Prostate gland (tissue), 2 donors: ENCODE measurements around the gene ECE1. TPM values are rescaled to one million over a fixed set of nuclear protein-coding genes. Genes with fewer than 3 reads are reported as not detected.

ENCODE experiments used
- DNase-seq: peaks from one replicate; pipeline ENCODE4 v3.0.0-alpha.2; 2019; ENCODE audit warnings: low spot score
- H3K27ac ChIP-seq, 2 donors: fragments of 200-600 bp; sonication (generic); 2 replicates each; pipeline ENCODE4 v1.5.1; 2017 to 2019
- H3K27me3 ChIP-seq: fragments of 200-600 bp; sonication (generic); replicated peaks from 2 replicates; pipeline ENCODE4 v1.5.1; 2019; ENCODE audit not compliant: insufficient read depth
- H3K36me3 ChIP-seq, 2 donors: fragments of 200-600 bp; sonication (generic); 1 replicate in 1 of 2; 2 replicates in 1 of 2; pipeline versions ENCODE4 v1.5.1 to v1.8.1; 2017 to 2019
- H3K4me1 ChIP-seq: fragments of 200-600 bp; sonication (generic); replicated peaks from 2 replicates; pipeline ENCODE4 v1.5.1; 2019
- H3K4me3 ChIP-seq, 2 donors: fragments of 200-600 bp; sonication (generic); 2 replicates each; pipeline ENCODE4 v1.5.1; 2017 to 2019
- H3K9me3 ChIP-seq: fragments of 200-600 bp; sonication (generic); 2 replicates; pipeline ENCODE4 v1.5.1; 2017
- CTCF ChIP-seq, 4 experiments: fragments of 200-600 bp in 2 of 4; fragments of 450-650 bp in 2 of 4; sonication (generic) in 2 of 4; IDR thresholded peaks; 1 replicate in 3 of 4; 2 replicates in 1 of 4; pipeline ENCODE4 v1.5.1; 2016 to 2019; ENCODE audit warnings: antibody characterized with exemption in 4 of 4, mild to moderate bottlenecking in 2 of 4, moderate library complexity in 2 of 4
- POLR2A ChIP-seq: fragments of 450-650 bp; IDR thresholded peaks from one replicate; pipeline ENCODE4 v1.6.1; 2016; ENCODE audit warnings: antibody characterized with exemption, mild to moderate bottlenecking
- POLR2AphosphoS5 ChIP-seq: sonication (generic); formaldehyde crosslinking; IDR thresholded peaks from one replicate; pipeline ENCODE4 v1.6.1; 2017; ENCODE audit warnings: antibody characterized with exemption
- WGBS: methylation state at CpG from one replicate; pipeline ENCODE4 v1.1.5; 2018; 5-methylcytosine and 5-hydroxymethylcytosine counted together
- intact Hi-C: fragments of 100-400 bp; cut with DNase I; formaldehyde crosslinking; loops from one replicate; pipeline ENCODE4 v1.14.2; 2022
- total RNA-seq, 2 donors: library from RNA; depleted of rRNA; stranded (reverse); fragments of >200 nt; gene quantifications; one replicate each; pipeline ENCODE4 v1.1.0, GENCODE V29; 2016

ECE1 gene
- total RNA-seq, 2 donors from 2014 or later = 113 to 146 TPM

GRCh38 chr1:21255284-21255942 lies 34.9 kb downstream of the ECE1 start:
- intact Hi-C loops = loop anchor here (1.0 to 10.0 kb wide), 2 partner anchors 114 to 399 kb away; no protein-coding TSS in a partner anchor
- Histone ChIP-seq H3K4me1 (peaks cover 7% of the 10 kb centered on the region), H3K4me3 (no peak overlapping the region), H3K27me3 (no peaks in the 10 kb centered on the region), H3K27ac (peak overlapping the region; percentile 79 to 83), H3K9me3 (no peaks in the 10 kb centered on the region), H3K36me3 (peaks cover 0 to 7% of the 10 kb centered on the region in 2 donors)
- TF ChIP-seq POLR2AphosphoS5 (peak; percentile 65), CTCF (IDR thresholded peaks at IDR 0.05) (peak; percentile 62 to 94 (median 89)), POLR2A (no peak)
- peak; percentile 90 for DNase-seq
- 52% methylated on average over 11 of the region's 11 CpGs for WGBS

GRCh38 chr1:21254335-21254951 lies 35.8 kb downstream of the ECE1 start:
- H3K4me3 ChIP-seq = no peak overlapping the region
- peaks cover 7% of the 10 kb centered on the region for H3K4me1 ChIP-seq
- intact Hi-C loops = loop anchor here (10.0 kb wide), 1 partner anchor 400 kb away; no protein-coding TSS in a partner anchor
- TF ChIP-seq POLR2AphosphoS5 (no peak), POLR2A (no peak), CTCF (IDR thresholded peaks at IDR 0.05) (no peak)
- peak overlapping the region; percentile 79 to 83 for H3K27ac ChIP-seq
- H3K36me3 ChIP-seq = peaks cover 0 to 7% of the 10 kb centered on the region in 2 donors
- no peaks in the 10 kb centered on the region for H3K9me3 ChIP-seq
- no peaks in the 10 kb centered on the region for H3K27me3 ChIP-seq
- 72% methylated on average over 8 of the region's 8 CpGs for WGBS
- no peak for DNase-seq

GRCh38 chr1:21251773-21252471 lies 38.3 kb downstream of the ECE1 start:
- whole genome bisulfite sequencing = 17% methylated on average over 4 of the region's 4 CpGs
- TF ChIP-seq CTCF (IDR thresholded peaks at IDR 0.05) = no peak
- TF ChIP-seq POLR2AphosphoS5 = peak; percentile 93
- intact Hi-C loops = loop anchor here (10.0 kb wide), 1 partner anchor 403 kb away; no protein-coding TSS in a partner anchor

GRCh38 chr1:21249940-21250493 lies 40.2 kb downstream of the ECE1 start:
- H3K36me3 ChIP-seq = peaks cover 0 to 5% of the 10 kb centered on the region in 2 donors
- no peaks in the 10 kb centered on the region for H3K27me3 ChIP-seq
- intact Hi-C loops = loop anchor here (10.0 kb wide), 1 partner anchor 405 kb away; no protein-coding TSS in a partner anchor
- TF ChIP-seq POLR2AphosphoS5 = no peak
- no peak for TF ChIP-seq CTCF (IDR thresholded peaks at IDR 0.05)
- no peak for TF ChIP-seq POLR2A
- H3K27ac ChIP-seq = no peak overlapping the region
- peaks cover 7% of the 10 kb centered on the region for H3K4me1 ChIP-seq
- no peak for DNase-seq
- no peak overlapping the region for H3K4me3 ChIP-seq
- WGBS = 96% methylated on average over 9 of the region's 9 CpGs
- no peaks in the 10 kb centered on the region for H3K9me3 ChIP-seq

More at GRCh38 chr1:21251773-21252471, 38.3 kb downstream of the ECE1 start:
- Histone ChIP-seq H3K36me3 (peaks cover 0 to 2% of the 10 kb centered on the region in 2 donors), H3K4me3 (no peak overlapping the region), H3K4me1 (peaks cover 7% of the 10 kb centered on the region), H3K9me3 (no peaks in the 10 kb centered on the region), H3K27me3 (no peaks in the 10 kb centered on the region), H3K27ac (peak overlapping the region; percentile 79 to 83)
- DNase-seq = peak; percentile 85
